Liver (tissue), 9 donors: ENCODE measurements around the gene BEAN1. TPM values are rescaled to one million over a fixed set of nuclear protein-coding genes. Genes with fewer than 3 reads are reported as not detected.
A peak's percentile ranks its signal among the peaks of the same experiment; 100 is the strongest.

Source experiments
- DNase-seq: peaks from one replicate; pipeline ENCODE4 v3.0.0-alpha.2; 2017; ENCODE audit warnings: low spot score
- H3K27ac ChIP-seq, 2 donors: one replicate each; pipeline ENCODE4 v1.7.0; 2013; ENCODE audit warnings: inconsistent platforms in 2 of 2, low read length in 2 of 2, control low read depth in 1 of 2, low read depth in 1 of 2, mild to moderate bottlenecking in 1 of 2
- H3K27me3 ChIP-seq, 4 donors: one replicate each; pipeline versions ENCODE4 v1.6.1 to v1.7.0; 2013; ENCODE audit warnings: low read length in 3 of 4, inconsistent platforms in 1 of 4, mild to moderate bottlenecking in 1 of 4, moderate library complexity in 1 of 4; ENCODE audit not compliant: control insufficient read depth in 4 of 4, insufficient read depth in 4 of 4
- H3K36me3 ChIP-seq, 4 donors: one replicate each; pipeline versions ENCODE4 v1.6.1 to v1.7.0; 2013; ENCODE audit warnings: low read length in 3 of 4, mild to moderate bottlenecking in 3 of 4, low read depth in 1 of 4, moderate library complexity in 1 of 4; ENCODE audit not compliant: control insufficient read depth in 4 of 4, insufficient read depth in 3 of 4
- H3K4me1 ChIP-seq, 4 donors: one replicate each; pipeline versions ENCODE4 v1.6.1 to v1.7.0; 2013; ENCODE audit warnings: low read length in 3 of 4, mild to moderate bottlenecking in 3 of 4, moderate library complexity in 1 of 4; ENCODE audit not compliant: control insufficient read depth in 4 of 4, insufficient read depth in 4 of 4
- H3K4me3 ChIP-seq, 3 donors: one replicate each; pipeline versions ENCODE4 v1.6.1 to v1.7.0; 2013; ENCODE audit warnings: low read length in 3 of 3, control low read depth in 1 of 3, low read depth in 1 of 3, mild to moderate bottlenecking in 1 of 3
- H3K9ac ChIP-seq, 2 donors: one replicate each; pipeline ENCODE4 v1.7.0; 2013; ENCODE audit warnings: low read length in 2 of 2, mild to moderate bottlenecking in 2 of 2, moderate library complexity in 2 of 2, control low read depth in 1 of 2, low read depth in 1 of 2
- H3K9me3 ChIP-seq, 4 donors: one replicate each; pipeline versions ENCODE4 v1.6.1 to v1.7.0; 2013; ENCODE audit warnings: low read length in 3 of 4; ENCODE audit not compliant: control insufficient read depth in 4 of 4
- ATF3 ChIP-seq: IDR thresholded peaks from 2 replicates; pipeline ENCODE4 v1.6.1; 2016; ENCODE audit warnings: antibody characterized with exemption
- CTCF ChIP-seq: fragments of 150-350 bp; IDR thresholded peaks from 2 replicates; pipeline ENCODE4 v1.5.1; 2017; ENCODE audit warnings: improper control_type of control experiment, low read depth, low read length; ENCODE audit not compliant: missing input control
- EGR1 ChIP-seq, 2 donors: IDR thresholded peaks; 2 replicates each; pipeline ENCODE4 v1.6.1; 2016 to 2018; ENCODE audit warnings: antibody characterized with exemption in 2 of 2, low read depth in 2 of 2
- FOXA1 ChIP-seq: IDR thresholded peaks from 2 replicates; pipeline ENCODE4 v1.6.1; 2016; ENCODE audit warnings: antibody characterized with exemption
- FOXA2 ChIP-seq: IDR thresholded peaks from 2 replicates; pipeline ENCODE4 v1.6.1; 2016; ENCODE audit warnings: antibody characterized with exemption
- GABPA ChIP-seq, 2 donors: IDR thresholded peaks in 1 of 2; conservative IDR thresholded peaks in 1 of 2; 2 replicates each; pipeline ENCODE4 v1.6.1; 2016; ENCODE audit warnings: antibody characterized with exemption in 2 of 2, mild to moderate bottlenecking in 1 of 2, moderate library complexity in 1 of 2
- HNF4A ChIP-seq, 2 donors: conservative IDR thresholded peaks; 2 replicates each; pipeline ENCODE4 v1.6.1; 2016; ENCODE audit warnings: antibody characterized with exemption in 2 of 2, mild to moderate bottlenecking in 2 of 2
- HNF4G ChIP-seq: IDR thresholded peaks from 2 replicates; pipeline ENCODE4 v1.6.1; 2016; ENCODE audit warnings: antibody characterized with exemption
- MAX ChIP-seq: IDR thresholded peaks from 2 replicates; pipeline ENCODE4 v1.6.1; 2016; ENCODE audit warnings: antibody characterized with exemption
- NR2F2 ChIP-seq: IDR thresholded peaks from 2 replicates; pipeline ENCODE4 v1.6.1; 2016; ENCODE audit warnings: antibody characterized with exemption
- RAD21 ChIP-seq, 2 donors: IDR thresholded peaks; 2 replicates each; pipeline ENCODE4 v1.6.1; 2016; ENCODE audit warnings: antibody characterized with exemption in 2 of 2, mild to moderate bottlenecking in 2 of 2
- RXRA ChIP-seq, 2 donors: IDR thresholded peaks; 2 replicates each; pipeline ENCODE4 v1.6.1; 2017 to 2018; ENCODE audit warnings: antibody characterized with exemption in 2 of 2, mild to moderate bottlenecking in 1 of 2
- TAF1 ChIP-seq: conservative IDR thresholded peaks from 2 replicates; pipeline ENCODE4 v1.6.1; 2016; ENCODE audit warnings: antibody characterized with exemption, mild to moderate bottlenecking
- YY1 ChIP-seq: IDR thresholded peaks from 2 replicates; pipeline ENCODE4 v1.6.1; 2016; ENCODE audit warnings: antibody characterized with exemption, mild to moderate bottlenecking
- ZBTB33 ChIP-seq: IDR thresholded peaks from 2 replicates; pipeline ENCODE4 v1.6.1; 2016; ENCODE audit warnings: antibody characterized with exemption
- WGBS: extraction: QIAGEN DNeasy Blood & Tissue Kit; methylation state at CpG from one replicate; pipeline ENCODE4 v1.1.7; 2013; 5-methylcytosine and 5-hydroxymethylcytosine counted together
- polyA plus RNA-seq, 2 donors: library from polyadenylated mRNA; stranded (reverse) in 1 of 2; unstranded in 1 of 2; fragments of 200-250 nt in 1 of 2; fragments of >200 nt in 1 of 2; fragmentation: Nextera tagmentation in 1 of 2; extraction: Ambion mirVana in 1 of 2; gene quantifications; one replicate each; pipeline versions ENCODE4 v1.2.1 to v1.2.3, GENCODE V29; 2013 to 2015
- total RNA-seq, 2 donors: library from RNA; depleted of rRNA; stranded (reverse); fragments of >200 nt; gene quantifications; one replicate each; pipeline ENCODE4 v1.2.3, GENCODE V29; 2014
- donor health status: healthy.
- donor health status: healthy.
- donor health status: healthy.
- donor health status: healthy.
- donor health status: healthy.

The BEAN1 gene
- total and polyA plus RNA-seq, 4 donors, result 0.22 to 0.99 (median 0.25) TPM; not detected in 1

- H3K9me3 ChIP-seq, result no peaks in the 10 kb centered on the region
- peak; percentile 74 for DNase-seq
- no peak overlapping the region for H3K27ac ChIP-seq
- H3K36me3 ChIP-seq, result no peaks in the 10 kb centered on the region
- H3K9ac ChIP-seq, result no peak overlapping the region
- TF ChIP-seq ATF3 (no peak), HNF4A (conservative IDR thresholded peaks at IDR 0.05) (no peak), EGR1 (IDR thresholded peaks at IDR 0.05; ENCODE audit: low read depth in 2 of 2) (no peak), CTCF (peak; percentile 92), RAD21 (IDR thresholded peaks at IDR 0.05) (peak; percentile 82 to 94), ZBTB33 (no peak), RXRA (IDR thresholded peaks at IDR 0.05) (no peak), FOXA2 (no peak), FOXA1 (no peak), GABPA (IDR thresholded peaks at IDR 0.05 in 1 of 2, conservative IDR thresholded peaks at IDR 0.05 in 1 of 2) (no peak), YY1 (no peak), NR2F2 (no peak)
- no peaks in the 10 kb centered on the region for H3K27me3 ChIP-seq
- 42% methylated on average over 14 of the region's 14 CpGs for WGBS
- no peak overlapping the region for H3K4me3 ChIP-seq
- peaks cover 0 to 4% (median under 1%) of the 10 kb centered on the region in 4 donors for H3K4me1 ChIP-seq
These were observed 56.8 kb downstream of the BEAN1 start for GRCh38 chr16:66483689-66484452.

GRCh38 chr16:66484453-66485213 lies 57.5 kb downstream of the BEAN1 start:
- H3K4me3 ChIP-seq, result no peak overlapping the region
- no peaks in the 10 kb centered on the region for H3K9me3 ChIP-seq
- H3K4me1 ChIP-seq, result peaks cover 0 to 4% (median 0%) of the 10 kb centered on the region in 4 donors
- no peaks in the 10 kb centered on the region for H3K36me3 ChIP-seq
- H3K27me3 ChIP-seq, result no peaks in the 10 kb centered on the region
- whole genome bisulfite sequencing, result 91% methylated on average over 15 of the region's 15 CpGs
- DNase-seq, result no peak
- no peak overlapping the region for H3K9ac ChIP-seq
- H3K27ac ChIP-seq, result no peak overlapping the region
- TF ChIP-seq RAD21 (IDR thresholded peaks at IDR 0.05) (no peak), RXRA (IDR thresholded peaks at IDR 0.05) (no peak), MAX (no peak), ZBTB33 (no peak), TAF1 (no peak), HNF4A (conservative IDR thresholded peaks at IDR 0.05) (no peak), EGR1 (IDR thresholded peaks at IDR 0.05; ENCODE audit: low read depth in 2 of 2) (no peak), CTCF (no peak), ATF3 (no peak), FOXA2 (no peak), NR2F2 (no peak), GABPA (IDR thresholded peaks at IDR 0.05 in 1 of 2, conservative IDR thresholded peaks at IDR 0.05 in 1 of 2) (no peak), HNF4G (no peak), FOXA1 (no peak), YY1 (no peak)
